HG03175 (cell line): Measurements from ENCODE around the gene HNF1B.
"Not testable (repeated sequence)": the region's sequence is repeated elsewhere in the genome, so short reads cannot be mapped to it uniquely, and the experiment has no call there.

Experiments used
- ATAC-seq: cut with Tn5 transposase; IDR thresholded peaks from one replicate; pipeline ENCODE4 v1.9.1; 2021; ENCODE audit warnings: mild to moderate bottlenecking, moderate library complexity; ENCODE audit not compliant: unreplicated experiment

The HNF1B gene, protein sequence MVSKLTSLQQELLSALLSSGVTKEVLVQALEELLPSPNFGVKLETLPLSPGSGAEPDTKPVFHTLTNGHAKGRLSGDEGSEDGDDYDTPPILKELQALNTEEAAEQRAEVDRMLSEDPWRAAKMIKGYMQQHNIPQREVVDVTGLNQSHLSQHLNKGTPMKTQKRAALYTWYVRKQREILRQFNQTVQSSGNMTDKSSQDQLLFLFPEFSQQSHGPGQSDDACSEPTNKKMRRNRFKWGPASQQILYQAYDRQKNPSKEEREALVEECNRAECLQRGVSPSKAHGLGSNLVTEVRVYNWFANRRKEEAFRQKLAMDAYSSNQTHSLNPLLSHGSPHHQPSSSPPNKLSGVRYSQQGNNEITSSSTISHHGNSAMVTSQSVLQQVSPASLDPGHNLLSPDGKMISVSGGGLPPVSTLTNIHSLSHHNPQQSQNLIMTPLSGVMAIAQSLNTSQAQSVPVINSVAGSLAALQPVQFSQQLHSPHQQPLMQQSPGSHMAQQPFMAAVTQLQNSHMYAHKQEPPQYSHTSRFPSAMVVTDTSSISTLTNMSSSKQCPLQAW

DNA sequence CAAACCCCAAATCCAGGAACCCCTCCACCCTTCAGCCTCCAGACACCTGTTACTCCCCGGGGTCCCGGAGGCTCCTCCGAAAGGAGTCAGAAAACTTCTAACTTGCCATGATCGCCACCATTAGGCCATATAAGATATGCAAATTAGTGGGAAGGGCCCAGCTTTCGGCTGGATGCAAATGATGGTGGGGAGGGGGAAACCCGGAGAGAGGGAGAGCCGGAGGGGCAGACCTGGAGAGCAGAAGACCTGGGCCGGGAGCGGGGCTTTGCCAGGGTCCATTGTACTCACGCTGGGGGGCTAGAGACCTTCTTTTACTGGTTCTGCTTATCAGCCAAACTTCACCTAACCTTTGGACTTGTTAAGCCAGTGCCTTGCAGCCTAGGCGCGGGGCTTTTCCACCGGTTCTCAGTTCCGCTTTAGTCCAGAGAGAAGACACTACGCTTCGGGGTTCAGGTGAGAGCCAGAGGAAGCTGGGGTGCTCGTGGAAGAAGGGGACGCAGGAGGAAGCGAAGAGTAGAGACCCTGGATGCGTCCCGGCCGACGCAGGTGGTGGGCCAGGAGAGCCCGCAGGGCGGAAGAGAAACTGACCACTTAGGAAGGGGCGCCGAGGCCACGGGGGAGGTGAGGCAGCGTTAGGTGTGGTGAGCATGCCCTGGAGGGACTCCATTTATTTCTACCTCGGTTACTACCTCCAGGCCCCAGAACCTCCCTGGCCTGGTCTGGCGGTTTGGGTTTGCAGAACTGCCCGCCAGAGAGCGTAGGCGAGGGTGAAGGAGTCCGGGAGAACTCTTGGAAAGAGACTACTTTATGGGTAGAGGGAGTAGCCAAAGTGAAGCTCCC, at the start of gene HNF1B:
Gene HNF1B, minus strand, starts transcription at position 99 of the 840 bp plus-strand sequence. CDS start 175 bp downstream, outside the sequence.
- peak; percentile 49 for ATAC-seq

DNA sequence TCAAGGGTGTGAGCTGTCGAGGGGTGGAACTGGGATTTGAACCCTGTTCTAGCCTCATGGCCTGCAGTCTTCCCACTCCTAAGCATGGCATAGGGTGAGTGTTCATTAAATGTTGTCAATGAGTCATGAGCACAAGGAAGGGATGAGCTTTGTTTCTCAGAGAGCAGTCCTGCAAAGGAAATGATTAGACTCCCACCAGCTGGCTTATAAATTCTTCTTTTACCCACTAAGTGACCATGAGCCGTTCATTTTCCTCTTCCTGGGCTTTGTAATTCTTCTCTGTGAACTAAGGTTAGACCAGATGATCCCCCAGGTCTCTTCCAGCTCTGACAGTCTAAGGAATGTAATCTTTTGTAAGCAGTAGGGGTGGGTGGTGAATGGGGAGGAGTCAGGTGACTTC, 47.9 kb upstream of the HNF1B start:
- ATAC-seq = no peak

DNA sequence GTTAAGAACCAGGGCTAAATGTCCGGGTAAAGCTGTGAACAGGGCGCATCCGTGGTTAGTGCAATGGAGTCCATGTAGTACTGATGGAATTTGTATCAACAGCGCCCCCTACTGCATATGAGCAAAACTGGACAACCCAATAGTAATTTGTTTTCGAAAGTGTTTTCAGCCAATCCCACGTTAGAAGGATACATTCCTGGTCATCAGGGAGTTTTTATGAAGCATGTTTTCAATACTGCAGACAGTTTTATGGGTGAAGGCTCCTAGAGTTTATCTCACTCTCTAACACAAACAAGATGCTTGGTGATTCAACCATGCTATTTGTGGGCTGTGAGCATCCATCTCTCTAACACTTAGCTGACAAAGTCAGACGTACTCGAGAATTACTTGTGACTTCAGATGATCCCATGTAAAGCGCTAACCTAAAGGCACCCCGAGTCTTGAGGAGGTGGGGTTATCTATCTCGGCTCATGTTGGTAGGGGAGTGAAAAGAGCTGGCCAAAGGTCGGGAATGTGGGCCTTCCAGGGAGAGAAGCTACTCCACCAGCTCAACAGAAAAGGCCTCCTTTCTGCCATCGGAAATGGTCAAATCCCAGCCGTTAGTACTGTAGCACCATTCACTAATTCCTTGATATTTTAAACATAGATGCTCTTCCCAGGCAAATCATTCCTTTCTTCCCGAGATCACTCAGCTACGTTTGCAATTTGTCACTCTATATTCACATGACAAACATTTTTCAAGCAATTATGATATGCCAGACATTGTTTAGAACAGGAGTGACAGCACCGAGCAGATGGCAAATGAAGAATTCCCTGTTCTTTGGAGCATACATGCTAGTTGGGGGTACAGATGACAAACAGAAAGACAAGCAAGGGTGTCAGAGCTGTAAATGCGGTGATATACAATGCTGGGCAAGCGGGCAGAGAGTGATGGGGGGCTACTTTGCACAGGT, 46.9 kb upstream of the HNF1B start:
- peak; percentile 55 for ATAC-seq

DNA sequence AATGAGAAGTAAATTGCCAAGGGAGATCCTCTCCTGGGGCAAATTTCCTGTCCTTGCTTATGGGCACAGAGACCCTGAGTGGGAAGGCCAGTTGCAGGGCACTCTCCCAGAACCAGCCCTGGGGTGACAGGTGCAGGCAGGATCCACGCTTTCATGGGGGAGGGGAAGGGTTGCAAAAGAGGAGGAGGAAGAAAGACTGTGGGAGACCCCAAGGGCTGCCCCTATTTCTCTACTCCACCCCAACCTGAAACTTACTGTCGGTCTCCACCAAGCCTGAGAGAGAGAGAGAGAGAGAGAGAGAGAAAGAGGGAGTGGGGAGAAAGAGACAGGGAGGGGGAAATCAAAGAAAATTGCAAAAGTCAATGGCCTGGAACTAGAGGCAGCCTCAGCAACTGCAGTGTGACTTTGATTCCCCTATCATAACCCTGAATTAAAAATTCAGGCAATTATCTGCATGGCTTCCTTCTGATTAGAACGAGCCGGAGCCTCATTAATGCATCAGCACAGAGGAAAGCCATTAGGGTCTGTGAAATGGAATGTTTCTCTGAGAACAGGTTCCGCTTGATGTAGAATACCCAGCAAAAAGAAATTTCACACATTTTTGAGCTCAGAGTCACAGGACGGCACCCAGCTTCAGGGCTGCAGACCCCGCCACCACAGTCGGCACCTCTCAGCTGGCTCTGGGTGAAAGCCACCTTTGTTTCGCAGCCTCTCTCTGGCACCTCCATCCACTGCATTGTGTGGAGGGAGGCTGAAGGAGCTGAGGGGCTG, 45.1 kb upstream of the HNF1B start:
- no peak for ATAC-seq

DNA sequence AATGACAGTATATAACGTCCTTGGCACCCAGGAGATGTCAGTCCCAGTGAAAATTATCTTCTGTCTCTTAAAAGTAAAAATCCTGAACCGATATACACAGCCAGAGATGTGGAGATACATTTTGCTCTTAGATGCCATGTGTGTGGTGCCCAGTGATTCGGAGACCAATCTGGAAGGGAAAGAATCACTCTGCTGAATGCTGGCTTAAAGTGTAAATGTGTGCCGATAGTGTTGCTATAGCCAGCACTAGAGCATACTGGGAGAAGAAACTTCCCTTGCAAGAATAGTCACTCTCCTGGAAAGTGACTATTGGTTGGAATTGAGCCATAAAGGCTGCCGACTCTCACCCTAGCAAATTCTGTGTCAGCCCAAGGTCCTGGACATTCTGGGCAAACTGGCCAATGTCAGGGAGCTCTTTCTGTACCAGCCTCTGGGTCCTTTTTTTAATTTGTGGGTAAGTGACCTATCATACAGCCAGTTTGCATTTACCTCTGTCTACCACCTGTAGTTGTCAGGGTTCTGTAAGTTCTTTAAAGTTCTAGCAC, 44.2 kb upstream of the HNF1B start:
- no peak for ATAC-seq

DNA sequence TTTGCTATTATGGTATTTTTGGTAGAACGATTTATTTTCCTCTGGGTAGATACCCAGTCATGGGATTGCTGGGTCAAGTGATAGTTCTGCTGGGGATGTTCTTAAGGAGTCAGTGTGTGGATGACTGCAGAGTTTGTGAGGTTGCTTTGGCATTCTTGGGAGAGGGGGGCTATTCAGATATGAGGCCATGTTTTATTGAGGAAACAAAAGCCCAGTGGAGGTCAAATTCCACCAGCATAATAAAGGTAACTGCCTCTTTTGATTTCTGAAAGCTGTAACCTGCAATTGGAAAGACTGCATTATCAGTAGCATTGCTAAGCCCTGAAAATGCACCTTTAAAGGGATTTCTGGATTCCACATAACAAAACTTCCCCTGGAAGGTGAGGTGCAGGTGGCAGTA, 43.7 kb upstream of the HNF1B start:
- no peak for ATAC-seq

DNA sequence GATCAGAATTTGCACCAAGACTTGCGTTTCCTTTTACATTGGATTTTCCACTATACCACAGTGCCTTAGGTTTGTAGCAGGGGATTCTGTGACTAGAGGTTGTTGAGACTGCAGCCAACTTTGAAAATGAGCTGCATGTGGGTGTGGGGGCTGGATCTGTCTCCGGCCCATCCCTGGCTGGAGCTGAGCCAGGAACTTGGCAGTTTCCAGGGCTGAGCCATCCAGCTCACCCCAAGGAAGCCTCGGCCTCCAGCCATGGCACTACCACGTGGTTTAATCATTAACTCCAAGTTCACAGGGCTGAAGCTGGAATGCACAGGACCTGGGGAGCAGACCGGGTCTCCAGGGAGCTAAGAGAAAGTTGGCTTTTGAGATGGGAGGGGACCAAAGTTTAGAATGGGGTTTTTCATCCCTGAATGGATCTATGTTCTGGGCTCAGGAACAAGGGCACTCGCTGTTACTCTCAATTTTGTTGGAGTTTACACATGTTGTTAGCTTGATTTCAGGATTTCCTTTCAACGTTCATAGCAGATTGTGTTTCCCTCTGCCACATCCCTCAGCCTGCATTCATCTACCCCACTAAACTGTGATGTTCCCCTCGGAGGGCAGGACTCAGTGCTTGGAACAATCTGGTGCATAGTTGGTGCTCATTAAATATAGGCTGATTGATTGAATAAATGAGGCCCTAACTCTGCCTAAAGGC, 42.3 kb upstream of the HNF1B start:
- ATAC-seq = no peak

DNA sequence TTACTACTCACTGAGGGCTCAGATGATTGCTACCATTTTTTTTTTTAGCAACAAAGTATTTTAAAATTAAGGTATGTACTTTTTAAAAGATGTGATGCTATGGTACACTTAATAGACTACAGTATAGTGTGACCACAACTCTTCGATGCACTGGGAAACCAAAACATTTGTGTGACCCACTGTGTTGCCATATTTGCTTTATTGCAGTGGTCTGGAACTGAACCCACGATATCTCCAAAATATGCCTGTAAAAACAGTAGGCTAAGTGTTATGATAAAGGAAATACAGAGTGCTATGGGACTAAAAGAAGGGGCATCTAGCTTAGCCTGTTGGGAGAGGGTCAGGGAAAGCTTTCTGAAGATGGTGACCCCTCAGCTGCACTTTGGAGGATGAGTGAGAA, 41.6 kb upstream of the HNF1B start:
- ATAC-seq = no peak

DNA sequence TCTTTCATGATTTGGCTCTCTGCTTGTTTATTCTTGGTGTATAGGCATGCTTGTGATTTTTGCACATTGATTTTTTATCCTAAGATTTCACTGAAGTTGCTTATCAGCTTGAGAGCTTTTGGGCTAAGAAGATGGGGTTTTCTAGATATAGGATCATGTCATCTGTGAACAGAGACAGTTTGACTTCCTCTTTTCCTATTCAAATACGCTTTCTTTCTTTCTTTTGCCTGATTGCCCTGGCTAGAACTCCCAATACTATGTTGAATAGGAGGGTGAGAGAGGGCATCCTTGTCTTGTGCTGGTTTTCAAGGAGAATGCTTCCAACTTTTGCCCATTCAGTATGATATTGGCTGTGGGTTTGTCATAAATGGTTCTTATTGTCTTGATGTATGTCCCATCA, 37.6 kb upstream of the HNF1B start:
- not testable (repeated sequence) for ATAC-seq

DNA sequence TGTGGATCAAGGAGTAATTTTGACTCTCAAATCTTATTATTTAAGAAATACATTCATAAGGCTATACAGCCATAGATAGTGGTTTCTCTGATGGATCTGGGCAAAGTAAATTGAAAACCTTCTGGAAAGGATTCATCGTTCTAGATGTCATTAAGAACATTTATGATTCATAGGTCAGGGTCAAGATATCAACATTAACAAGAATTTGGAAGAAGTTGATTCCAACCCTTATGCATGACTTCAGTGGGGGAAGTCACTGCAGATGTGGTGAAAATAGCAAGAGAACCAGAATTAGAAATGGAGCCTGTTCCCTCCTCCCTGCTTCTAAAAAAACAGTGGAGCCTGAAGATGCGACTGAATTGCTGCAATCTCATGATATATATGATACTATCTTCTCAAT, 36.6 kb upstream of the HNF1B start:
- ATAC-seq = no peak

DNA sequence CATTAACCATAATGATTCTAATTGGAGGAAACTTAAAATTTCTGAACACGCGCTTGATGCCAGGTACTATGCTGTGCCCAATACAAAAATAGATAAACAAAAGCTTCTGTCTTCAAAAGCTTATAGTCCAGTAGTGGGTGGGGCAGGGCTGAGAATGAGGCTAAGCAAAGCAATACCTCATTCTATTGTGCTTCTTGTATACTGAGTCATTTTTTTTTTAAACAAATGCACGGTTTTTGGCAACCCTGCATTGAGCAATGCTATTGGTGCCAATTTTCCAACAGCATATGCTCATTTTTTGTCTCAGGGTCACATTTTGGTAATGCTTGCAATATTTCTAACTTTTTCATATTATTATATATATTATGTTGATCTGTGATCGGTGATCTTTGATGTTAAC, 34.7 kb upstream of the HNF1B start:
- no peak for ATAC-seq

DNA sequence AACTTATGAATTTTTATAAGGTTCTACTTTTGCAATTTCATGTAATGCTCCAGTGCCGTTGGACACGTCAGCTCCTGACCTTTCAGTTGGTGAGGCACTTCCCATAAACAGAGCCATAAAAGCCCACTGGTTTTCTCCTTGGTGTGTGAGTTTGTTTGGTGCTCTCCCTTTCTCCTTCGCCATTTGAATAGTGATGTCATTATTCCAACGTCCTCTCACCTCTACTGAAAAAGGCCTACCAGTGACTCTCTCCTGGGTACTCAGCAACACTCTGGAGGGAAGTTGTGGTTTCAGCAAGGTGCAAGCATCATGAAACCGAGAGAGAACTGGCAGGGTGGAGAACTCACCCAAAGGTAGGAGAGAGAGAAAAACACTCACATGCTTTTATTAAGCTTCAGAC, 29.6 kb upstream of the HNF1B start:
- ATAC-seq = peak; percentile 89

DNA sequence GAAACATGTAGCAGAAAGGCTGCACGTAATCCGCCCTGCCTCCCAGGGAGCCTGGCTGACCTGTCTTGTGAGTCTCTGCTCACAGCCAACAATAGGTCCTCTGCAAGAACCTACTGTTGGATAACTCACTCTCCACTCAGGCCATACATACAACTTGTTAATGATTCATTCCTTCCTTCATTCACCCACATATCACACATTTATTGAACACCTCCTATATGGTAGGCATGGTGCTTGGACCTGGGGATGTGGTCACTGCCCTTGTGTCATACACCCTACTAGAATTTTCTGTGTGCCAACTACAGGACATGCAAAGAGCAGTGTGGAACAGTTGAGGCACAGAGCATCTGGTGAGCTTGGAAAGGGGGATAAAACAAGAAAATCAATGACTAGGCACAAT, 28.1 kb upstream of the HNF1B start:
- no peak for ATAC-seq

DNA sequence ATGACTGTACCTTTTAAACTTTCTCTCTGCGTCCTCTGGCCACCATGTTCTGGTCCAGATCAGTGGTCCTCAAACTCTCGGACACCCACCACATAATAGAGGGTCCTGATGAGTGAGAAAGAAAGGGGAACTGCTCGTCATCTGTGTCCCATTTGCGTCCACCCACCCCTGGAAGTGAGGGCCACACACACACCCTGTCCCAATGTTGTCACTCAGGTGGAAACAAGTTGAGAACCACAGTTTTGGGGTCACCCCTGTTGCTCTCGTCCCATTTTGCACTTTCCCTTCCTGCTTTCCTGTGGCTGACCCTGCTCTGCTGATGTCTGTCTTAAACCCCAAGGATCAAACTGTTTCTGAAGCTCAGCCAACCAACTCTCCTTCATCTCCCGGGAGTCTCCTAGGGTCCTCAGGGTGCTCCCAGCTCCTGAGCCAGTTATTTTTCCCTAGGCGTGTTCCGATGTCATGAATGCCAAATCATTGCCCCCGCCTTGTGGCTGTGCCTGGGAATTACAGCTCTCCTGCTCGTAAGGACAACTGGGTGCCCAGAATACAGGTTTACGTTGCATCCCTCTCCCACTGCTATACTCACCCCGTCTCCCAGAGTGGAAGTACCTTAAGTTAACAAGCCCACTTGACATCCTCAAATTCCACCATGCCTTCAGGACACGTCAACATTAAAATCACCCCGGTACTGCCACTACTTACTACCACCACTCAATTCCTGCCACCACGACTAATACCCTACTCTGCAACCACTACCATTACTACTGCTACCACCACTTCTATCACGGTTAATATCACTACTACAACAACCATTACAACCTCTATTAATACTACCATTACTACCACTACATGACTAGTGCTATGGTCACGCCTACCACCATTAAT, 26.0 kb upstream of the HNF1B start:
- ATAC-seq = no peak

DNA sequence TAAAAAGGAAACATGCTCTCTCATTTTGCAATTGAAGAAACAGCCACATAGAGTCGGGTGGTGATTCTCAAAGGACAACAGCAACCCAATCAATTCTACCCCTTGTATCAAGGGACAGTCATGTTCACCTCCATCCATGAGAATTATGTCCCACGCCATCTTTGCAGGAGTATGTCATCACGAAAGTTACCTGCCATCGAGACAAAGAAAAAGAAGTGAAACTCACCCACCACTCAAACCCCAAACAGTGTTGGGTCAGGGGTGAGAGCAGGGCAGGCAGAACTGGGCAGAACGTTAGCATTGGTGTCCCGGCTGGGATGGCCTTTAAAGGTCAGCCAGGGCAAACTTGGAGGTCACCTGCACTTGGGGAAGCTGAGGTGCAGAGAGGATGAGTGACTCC, 24.2 kb upstream of the HNF1B start:
- no peak for ATAC-seq

DNA sequence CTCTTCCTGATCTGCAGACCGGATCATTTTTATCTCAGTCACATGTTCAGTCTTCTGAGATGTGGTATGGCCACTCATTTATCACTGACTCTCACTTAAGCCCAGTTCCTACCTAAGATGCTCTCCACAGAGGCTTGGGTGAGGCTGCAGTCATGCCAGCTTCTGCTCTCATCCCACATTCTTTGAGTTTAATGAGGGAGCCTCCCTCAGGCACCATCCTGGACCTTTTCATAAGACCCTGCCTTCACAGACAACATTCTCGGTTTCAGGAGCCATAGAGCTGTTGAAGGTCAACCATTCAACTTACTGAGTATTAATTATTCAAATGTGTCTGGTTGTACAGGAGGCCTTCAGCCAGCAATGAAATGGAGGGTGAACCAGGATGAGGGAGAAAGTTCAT, 23.6 kb upstream of the HNF1B start:
- no peak for ATAC-seq

DNA sequence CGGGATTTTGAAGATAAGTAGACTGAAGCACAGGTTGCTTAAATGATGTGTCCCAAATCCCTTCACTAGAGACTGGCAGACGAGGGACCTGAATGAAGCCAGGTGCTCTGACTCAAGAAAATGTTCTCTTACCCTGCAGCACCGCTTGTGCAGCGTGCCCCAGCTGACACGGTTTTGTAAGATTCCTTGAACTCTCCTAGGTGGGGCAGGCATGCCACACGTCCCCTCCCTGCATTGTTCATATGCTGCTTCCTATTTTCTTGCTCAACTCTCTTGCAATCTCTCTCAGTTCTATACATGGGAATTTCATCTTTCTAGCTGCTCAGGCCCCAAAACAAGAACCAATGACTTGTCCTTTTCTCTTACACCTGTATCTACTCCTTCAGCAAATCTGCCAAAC, 22.1 kb upstream of the HNF1B start:
- no peak for ATAC-seq

DNA sequence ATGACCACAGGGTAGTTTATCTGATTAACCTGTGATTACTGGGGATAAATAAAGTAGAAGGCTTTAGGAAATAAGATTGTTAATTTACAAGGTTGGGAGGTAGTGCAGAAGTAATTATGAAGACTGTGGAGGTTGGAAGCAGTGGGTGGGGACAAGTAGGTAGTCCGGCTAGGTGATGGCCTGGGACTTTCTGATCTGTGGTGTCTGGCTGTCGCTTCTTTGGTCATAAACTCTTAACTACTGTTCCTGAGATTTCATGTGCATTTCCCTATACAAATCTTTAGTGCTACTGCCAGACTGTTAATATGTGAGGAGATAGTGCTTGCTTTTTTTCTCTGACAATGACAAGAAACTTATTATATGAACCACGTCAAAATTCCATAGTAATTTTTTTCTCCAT, 19.5 kb upstream of the HNF1B start:
- no peak for ATAC-seq
